Sciatic nerve (tissue), 2 donors: ENCODE measurements around the gene NLN. TPM values are rescaled to one million over a fixed set of nuclear protein-coding genes. Genes with fewer than 3 reads are reported as not detected.
"Not testable (repeated sequence)": the region's sequence is repeated elsewhere in the genome, so short reads cannot be mapped to it uniquely, and the experiment has no call there.

ENCODE experiments used
- ATAC-seq: fragments of 200-7000 bp; cut with Tn5 transposase; one replicate; pipeline ENCODE4 v1.9.1; 2020; ENCODE audit warnings: mild to moderate bottlenecking, moderate library complexity
- DNase-seq: peaks from one replicate; pipeline ENCODE4 v3.0.0-alpha.2; 2020; ENCODE audit warnings: low spot score
- intact Hi-C: fragments of 100-400 bp; cut with DNase I; formaldehyde crosslinking; loops from one replicate; pipeline ENCODE4 v1.14.2; 2022
- total RNA-seq: library from RNA; stranded (reverse); fragmentation: NEBNext Ultra II Directional; extraction: Animal tissue kit (Norgen Biotek cat#: 25700); gene quantifications from one replicate; pipeline ENCODE4 v1.2.1, GENCODE V29; 2021
- donor health status: DM: no; HTN: no; CAD: no.
- donor health status: DM: no; HTN: no; CAD: no.

NLN gene
- total RNA-seq, 1 donor from 2014 or later, result 24.8 TPM

DNA sequence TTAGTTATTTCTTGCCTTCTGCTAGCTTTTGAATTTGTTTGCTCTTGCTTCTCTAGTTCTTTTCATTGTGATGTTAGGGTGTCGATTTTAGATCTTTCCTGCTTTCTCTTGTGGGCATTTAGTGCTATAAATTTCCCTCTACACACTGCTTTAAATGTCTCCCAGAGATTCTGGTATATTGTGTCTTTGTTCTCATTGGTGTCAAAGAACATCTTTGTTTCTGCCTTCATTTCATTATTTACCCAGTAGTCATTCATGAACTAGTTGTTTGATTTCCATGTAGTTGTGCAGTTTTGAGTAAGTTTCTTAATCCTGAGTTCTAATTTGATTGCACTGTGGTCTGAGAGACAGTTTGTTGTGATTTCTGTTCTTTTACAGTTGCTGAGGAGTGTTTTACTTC lies 127.9 kb downstream of the NLN start:
- ATAC-seq, result not testable (repeated sequence)

DNA sequence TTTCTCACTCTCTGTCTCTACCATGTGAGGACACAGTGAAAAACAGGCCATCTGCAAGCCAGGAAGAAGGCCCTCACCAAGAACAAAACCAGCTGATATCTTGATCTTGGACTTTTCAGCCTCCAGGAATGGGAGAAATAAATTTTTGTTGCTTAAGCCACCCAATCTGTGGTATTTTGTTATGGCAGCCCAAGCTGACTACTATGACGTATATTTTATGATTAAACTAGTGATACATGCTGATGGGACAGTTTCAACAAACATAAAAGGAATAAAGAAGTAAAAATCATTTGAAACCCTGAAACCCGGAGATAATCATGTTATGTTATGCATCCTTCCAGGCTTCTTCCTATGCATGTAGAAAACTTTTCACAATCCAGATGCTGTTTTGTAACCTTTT lies 132.9 kb downstream of the NLN start:
- DNase-seq (no peak), ATAC-seq (no peak)
- intact Hi-C loops, result no loop called here

More for the DNA sequence above, 127.9 kb downstream of the NLN start:
- intact Hi-C loops, DNase-seq: not testable (repeated sequence)

DNA sequence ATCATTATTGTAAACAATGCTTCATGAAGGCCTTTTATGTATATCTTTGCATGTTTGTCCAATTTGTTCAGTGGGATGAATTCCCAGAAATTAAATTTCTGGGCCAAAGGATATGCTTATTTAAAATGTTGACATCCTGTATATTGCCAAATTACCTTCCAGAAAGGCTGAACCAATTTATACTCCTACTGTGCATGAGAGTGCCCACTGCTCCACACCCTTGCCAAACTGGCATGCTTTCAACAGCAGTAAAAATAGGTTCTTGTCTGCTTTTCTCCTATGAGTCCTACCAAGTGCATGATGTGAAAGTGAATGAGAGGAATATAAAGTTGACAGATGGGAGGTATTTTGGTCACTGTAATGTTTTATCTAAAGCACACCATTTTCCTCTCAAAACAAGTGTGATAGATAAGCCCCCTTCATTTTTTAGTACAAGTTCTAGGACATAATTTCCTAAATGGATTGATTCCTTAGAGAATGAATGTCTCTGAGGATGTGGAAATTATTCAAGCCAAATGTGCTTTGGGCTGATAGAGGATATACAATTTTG lies 133.8 kb downstream of the NLN start:
- DNase-seq, result no peak
- no peak for ATAC-seq
- intact Hi-C loops, result no loop called here

DNA sequence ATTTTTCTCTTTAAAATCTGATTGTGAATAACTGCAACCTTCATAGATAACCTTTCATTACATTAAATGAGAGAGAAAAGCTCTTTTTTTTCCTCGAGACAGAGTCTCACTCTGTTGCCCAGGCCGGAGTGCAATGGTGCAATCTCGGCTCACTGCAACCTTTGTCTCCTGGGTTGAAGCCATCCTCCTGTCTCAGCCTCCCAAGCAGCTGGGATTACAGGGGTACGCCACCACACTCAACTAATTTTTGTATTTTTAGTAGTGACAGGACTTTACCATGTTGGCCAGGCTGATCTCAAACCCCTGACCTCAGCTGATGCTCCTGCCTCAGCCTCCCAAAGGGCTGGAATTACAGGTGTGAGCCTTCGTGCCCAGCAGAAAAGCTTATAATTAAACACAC lies 134.5 kb downstream of the NLN start:
- ATAC-seq (no peak), DNase-seq (no peak)
- intact Hi-C loops, result no loop called here

DNA sequence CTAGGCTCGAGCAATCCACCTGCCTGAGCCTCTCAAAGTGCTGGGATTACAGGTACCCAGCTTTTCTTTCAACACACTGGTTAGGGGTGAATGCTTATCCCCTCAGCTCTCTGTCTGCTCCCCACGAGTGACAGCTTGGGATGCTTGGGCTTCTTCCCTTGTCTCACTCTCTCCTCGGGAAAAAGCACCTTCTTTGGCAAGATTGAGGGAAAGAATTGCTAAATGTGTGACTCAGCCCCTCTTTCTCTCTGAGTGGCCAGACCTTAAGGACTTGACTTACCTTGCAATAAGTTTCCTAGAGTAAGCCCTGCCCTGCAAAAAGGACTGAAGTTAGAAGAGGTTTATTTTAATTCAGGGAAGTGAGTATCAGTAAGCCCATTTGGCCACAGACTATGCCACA lies 136.3 kb downstream of the NLN start:
- no peak for ATAC-seq
- intact Hi-C loops, result no loop called here
- no peak for DNase-seq

DNA sequence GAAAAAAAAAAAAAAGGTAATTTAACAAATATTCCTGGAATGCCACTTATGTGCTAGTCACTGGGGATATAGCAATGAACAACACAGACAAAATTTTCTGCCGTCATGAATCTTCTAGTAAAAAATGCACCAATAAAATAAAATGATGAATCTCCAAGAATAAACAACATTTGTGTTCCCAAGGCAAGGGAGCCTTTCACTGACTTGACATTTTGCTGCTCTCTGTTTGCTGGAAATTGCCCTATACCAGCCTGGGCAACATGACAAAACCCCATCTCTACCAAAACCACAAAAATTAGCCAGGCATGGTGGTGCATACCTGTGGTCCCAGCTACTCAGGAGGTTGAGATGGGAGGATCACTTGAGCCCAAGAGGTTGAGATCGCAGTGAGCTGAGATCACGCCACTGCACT lies 139.8 kb downstream of the NLN start:
- no peak for DNase-seq
- no peak for ATAC-seq
- intact Hi-C loops, result no loop called here

DNA sequence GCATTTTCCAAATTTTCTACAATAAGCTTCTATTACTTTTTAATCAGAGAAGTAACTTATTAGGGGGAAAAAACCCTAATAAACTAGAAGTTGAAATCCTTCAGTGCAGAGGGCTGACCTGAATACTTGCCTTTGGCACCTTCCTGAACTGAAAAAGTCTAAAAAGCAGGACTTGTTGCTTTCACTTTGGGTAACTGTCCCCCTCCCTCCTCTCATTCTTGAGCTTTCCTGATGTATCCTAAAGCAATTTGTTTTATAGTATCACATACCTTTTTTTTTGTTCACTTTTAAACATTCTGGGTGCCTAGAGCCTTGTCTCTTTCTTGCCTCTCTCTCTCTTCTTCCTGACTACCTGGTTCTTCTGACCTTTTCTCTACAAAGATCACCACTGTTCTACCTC lies 140.4 kb downstream of the NLN start:
- no peak for ATAC-seq
- intact Hi-C loops, result no loop called here

DNA sequence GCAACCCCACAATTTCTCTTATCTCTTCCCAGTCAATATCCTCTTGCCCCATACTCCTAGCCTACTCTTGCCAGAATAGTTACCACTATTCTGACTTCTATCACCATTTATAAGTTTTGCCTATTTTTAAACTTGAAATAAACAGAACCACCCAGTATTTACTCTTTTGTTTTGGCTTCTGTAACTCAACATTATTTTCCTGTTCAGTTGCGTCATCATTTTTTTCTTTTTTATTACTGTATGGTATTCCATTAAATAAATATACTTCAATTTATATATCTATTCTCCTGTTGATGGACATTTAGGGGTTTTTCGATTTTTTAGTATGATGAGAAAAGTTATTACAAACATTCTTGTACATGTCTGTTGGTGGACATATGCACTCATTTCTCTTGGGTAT lies 141.7 kb downstream of the NLN start:
- DNase-seq (no peak), ATAC-seq (no peak)
- intact Hi-C loops, result no loop called here

More for the DNA sequence above, 140.4 kb downstream of the NLN start:
- no peak for DNase-seq

DNA sequence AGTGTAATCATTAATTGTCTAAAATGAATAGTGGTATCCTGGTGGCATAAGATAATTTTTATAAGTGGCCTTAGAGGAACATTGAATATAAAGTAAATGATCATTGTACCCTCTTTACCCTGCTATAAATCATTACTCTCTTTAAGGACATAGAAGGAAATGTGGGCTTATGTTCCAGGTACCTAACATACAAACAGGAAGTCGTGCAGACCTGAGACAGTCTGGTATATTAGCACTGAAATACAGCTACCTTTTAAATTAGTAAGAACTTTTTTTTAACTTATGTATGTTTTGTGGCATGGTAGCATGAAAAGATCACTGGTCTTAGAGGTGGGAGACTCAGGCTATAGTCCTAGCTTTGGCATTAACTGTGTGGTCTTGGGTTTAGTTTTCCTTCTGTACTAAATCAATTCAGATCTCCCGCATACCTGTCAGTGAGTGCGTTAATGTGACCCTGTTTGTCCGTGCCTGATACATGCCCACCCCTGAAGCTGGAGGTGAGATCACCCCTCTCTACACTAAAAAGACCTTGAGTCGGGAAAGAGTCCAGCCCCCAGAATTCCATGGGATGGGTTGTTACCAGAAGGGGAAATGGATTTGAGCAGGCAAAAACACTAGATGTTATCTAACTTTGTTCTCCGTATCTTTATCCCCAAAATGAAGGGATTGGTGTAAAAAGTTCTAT lies 145.0 kb downstream of the NLN start:
- no peak for DNase-seq
- ATAC-seq, result no peak
- intact Hi-C loops, result no loop called here

DNA sequence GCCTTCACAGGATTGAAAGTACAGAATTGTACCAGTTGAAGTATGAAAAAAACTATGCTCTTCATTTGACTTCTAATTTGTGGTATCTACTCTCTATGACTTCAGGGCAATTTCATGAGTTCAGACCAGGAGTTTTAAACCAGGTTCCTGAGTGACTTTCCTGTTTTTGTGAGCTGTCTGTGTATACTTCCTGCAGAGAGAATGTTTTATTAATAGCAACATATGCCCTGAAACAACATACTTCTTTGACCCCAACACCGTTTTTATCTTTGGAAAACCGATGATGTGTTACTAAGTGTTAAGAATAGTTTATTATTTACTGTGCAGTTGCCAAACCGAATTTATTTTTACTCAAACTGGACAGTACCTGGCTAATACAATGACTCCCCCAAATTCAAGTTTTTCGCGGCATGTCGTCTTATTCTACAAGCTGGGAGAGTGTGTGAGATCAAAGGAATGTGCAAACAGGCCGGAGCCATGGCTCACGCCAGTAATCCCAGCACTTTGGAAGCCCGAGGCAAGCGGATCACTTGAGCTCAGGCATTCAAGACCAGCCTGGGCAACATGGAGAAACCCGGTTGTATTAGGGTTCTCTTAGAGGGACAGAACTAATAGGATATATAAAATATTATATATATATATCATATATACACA lies 145.7 kb downstream of the NLN start:
- DNase-seq, result no peak
- intact Hi-C loops, result no loop called here
- no peak for ATAC-seq

DNA sequence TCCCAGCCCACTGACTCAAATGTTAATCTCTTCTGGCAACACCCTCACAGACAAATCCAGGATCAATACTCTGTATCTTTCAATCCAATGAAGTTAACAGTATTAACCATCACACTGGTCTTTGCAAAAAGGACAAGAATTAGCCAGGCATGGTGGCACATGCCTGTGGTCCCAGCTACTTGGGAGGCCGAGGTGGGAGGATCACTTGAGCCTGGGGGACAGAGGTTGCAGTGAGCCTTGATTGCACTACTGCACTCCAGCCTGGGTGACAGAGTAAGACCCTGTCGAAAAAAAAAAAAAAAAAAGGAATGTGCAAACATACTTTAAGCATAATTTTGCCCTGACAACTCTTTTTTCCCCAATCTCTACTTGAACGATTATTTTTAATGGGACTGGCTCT lies 146.5 kb downstream of the NLN start:
- ATAC-seq (no peak), DNase-seq (no peak)
- intact Hi-C loops, result no loop called here

DNA sequence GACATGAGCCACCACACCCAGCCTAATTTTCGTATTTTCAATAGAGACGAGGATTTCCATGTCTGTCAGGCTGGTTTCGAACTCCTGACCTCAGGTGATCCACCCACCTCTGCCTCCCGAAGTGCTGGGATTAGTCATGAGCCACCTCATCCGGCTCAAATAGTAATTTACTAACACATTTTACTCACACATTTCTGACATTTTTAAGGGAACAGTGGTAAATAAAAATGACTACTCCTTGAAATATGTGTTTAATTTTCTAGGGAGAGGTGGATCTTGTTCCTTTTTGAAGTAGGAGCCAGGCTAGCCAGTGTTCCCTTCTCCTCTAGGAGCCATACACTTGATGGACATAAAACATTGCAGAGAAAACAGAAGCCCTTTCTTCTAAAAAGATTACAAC lies 149.2 kb downstream of the NLN start:
- no peak for DNase-seq
- intact Hi-C loops, result no loop called here
- ATAC-seq, result no peak

DNA sequence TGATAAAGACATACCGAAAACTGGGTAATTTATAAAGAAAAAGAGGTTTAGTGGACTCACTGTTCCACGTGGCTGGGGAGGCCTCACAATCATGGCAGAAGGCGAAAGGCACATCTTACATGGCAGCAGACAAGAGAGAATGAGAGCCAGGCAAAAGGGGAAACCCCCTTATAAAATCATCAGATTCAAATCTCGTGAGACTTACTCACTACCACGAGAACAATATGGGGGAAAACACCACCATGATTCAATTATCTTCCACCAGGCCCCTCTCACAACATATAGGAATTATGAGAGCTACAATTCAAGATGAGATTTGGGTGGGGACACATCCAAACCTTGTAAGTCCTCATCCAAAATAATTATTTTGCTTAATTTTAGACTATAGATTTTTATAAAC lies 149.8 kb downstream of the NLN start:
- intact Hi-C loops, ATAC-seq, DNase-seq: not testable (repeated sequence)

DNA sequence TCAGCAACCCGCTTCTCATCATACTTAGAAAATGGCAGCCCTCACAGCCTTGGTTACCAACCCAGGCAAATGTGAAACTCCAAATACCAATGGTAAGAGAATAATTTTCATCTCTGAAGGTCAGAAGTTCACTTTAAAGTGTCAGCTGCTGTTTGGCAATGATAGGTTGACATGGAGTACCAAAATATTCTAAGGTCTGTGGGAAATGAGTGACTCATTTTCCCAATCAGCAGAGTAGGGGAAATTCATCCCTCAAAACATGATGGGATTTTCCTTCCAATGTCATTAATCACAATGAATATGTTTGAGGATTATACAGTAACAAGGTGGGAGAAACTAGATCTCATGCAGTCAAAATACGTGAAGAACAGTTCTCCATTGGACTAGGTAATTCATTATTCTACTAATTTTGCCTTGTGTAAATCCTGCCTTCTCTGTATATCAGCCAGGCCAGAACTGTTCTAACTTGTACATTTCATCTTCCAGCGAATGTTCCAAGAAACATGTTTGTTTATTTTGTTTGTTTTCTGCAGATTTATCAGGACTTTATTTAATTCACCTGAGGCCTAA lies 151.3 kb downstream of the NLN start:
- intact Hi-C loops, result no loop called here
- ATAC-seq (no peak), DNase-seq (no peak)

DNA sequence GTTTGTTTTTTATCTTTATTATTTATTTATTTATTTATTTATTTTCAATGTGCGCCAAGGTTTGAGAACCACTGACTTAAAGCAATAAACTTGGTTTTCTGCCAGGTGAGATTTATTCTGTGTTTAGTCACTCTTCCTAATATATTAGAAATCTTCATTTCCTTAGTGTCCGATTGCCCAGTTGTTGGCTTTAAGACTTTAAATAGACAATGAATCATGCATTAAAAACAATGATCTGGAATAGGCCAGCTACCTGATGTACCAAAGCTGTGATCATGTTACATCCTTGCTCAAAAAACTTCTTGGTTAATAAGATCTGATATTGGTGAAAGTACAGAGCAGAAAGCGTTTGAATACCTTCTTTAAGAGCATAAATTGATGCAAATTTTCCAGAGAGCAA lies 152.2 kb downstream of the NLN start:
- ATAC-seq, result no peak
- intact Hi-C loops, result no loop called here
- DNase-seq, result no peak

DNA sequence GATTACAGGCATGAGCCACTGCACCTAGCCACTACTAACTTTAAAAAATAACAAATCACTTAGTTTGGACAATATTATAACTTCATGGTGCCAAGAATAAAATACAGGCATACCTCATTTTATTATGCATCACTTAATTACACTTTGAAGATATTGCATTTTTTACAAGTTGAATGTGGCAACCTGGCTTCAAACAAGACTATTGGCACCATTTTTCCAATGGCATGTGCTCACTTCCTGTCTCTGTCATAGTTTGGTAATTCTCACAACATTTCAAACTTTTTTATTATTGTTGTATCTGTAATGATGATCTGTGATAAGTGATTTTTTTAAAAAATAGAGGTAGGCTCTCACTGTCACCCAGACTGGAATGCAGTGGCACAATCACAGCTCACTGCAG lies 154.5 kb downstream of the NLN start:
- intact Hi-C loops, result no loop called here
- no peak for ATAC-seq

DNA sequence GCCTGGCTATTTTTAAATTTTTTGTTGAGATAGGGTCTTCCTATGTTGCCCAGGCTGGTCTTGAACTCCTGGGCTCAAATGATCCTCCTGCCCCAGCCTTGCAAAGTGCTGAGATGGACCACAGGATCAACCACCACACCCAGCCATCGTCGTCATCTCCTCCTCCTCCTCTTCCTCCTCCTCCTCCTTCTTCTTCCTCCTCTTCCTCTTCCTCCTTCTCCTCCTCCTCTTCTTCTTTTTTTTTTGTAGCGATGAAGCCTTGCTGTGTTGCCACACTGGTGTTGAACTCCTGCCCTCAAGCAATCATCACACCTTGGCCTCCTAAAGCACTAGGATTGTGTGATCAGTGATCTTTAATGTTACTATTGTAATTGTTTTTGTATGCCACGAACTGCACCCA lies 155.0 kb downstream of the NLN start:
- ATAC-seq (no peak), DNase-seq (no peak)
- intact Hi-C loops, result no loop called here

More for the DNA sequence above, 154.5 kb downstream of the NLN start:
- DNase-seq, result no peak
